ENCODE data around the gene PRODH2. TPM values are rescaled to one million over a fixed set of nuclear protein-coding genes. Genes with fewer than 3 reads are reported as not detected.
"Not testable (repeated sequence)": the region's sequence is repeated elsewhere in the genome, so short reads cannot be mapped to it uniquely, and the experiment has no call there.

Gene PRODH2
- total RNA-seq, 1 experiment from 2014 or later: not detected

- Histone ChIP-seq H3K4me3 (no peak overlapping the region), H3K9me3 (no peaks in the 10 kb centered on the region), H3K36me3 (no peaks in the 10 kb centered on the region), H3K27me3 (peaks cover 46% of the 10 kb centered on the region)
- DNase-seq: peak; percentile 28
Observed at GRCh38 chr19:35845215-35846037, 32.8 kb upstream of the PRODH2 start.

- Histone ChIP-seq H3K36me3 (no peaks in the 10 kb centered on the region), H3K9me3 (peaks cover under 1% of the 10 kb centered on the region; the same call in 1 of the 2 replicates), H3K27me3 (peaks cover 46% of the 10 kb centered on the region), H3K4me3 (no peak overlapping the region)
- DNase-seq: no peak
Observed at GRCh38 chr19:35844482-35845214, 32.0 kb upstream of the PRODH2 start.

GRCh38 chr19:35843676-35844481 is 31.2 kb upstream of the PRODH2 start:
- DNase-seq: peak; percentile 44
- peaks cover 4% of the 10 kb centered on the region; the same call in 1 of the 2 replicates for H3K9me3 ChIP-seq
- no peaks in the 10 kb centered on the region for H3K36me3 ChIP-seq
- peaks cover 46% of the 10 kb centered on the region for H3K27me3 ChIP-seq
- no peak overlapping the region for H3K4me3 ChIP-seq

GRCh38 chr19:35842666-35843272 is 30.1 kb upstream of the PRODH2 start:
- peaks cover 46% of the 10 kb centered on the region for H3K27me3 ChIP-seq
- no peaks in the 10 kb centered on the region for H3K36me3 ChIP-seq
- H3K9me3 ChIP-seq: peaks cover 10% of the 10 kb centered on the region; the same call in 1 of the 2 replicates
- H3K4me3 ChIP-seq: no peak overlapping the region
- no peak for DNase-seq

- Histone ChIP-seq H3K9me3 (peaks cover 10% of the 10 kb centered on the region; the same call in 1 of the 2 replicates), H3K4me3 (no peak overlapping the region), H3K27me3 (peaks cover 48% of the 10 kb centered on the region), H3K36me3 (no peaks in the 10 kb centered on the region)
- no peak for DNase-seq
Observed at GRCh38 chr19:35841961-35842595, 29.4 kb upstream of the PRODH2 start.

- not testable (repeated sequence) for DNase-seq, H3K4me3 ChIP-seq, H3K36me3 ChIP-seq
- H3K9me3 ChIP-seq: peaks cover 10% of the 10 kb centered on the region; the same call in 1 of the 2 replicates
- H3K27me3 ChIP-seq: peaks cover 44% of the 10 kb centered on the region
Observed at GRCh38 chr19:35836096-35836495, 23.5 kb upstream of the PRODH2 start.

GRCh38 chr19:35833972-35834371 is 21.3 kb upstream of the PRODH2 start:
- Histone ChIP-seq H3K27me3 (peaks cover 47% of the 10 kb centered on the region), H3K36me3 (no peaks in the 10 kb centered on the region), H3K4me3 (no peak overlapping the region), H3K9me3 (0 out of 2 replicates have a peak, but pooled peaks cover 7% of the 10 kb centered on the region)
- no peak for DNase-seq

- no peak for DNase-seq
- Histone ChIP-seq H3K36me3 (no peaks in the 10 kb centered on the region), H3K9me3 (no peaks in the 10 kb centered on the region), H3K27me3 (peaks cover 47% of the 10 kb centered on the region), H3K4me3 (no peak overlapping the region)
Observed at GRCh38 chr19:35832054-35832453, 19.4 kb upstream of the PRODH2 start.

- no peaks in the 10 kb centered on the region for H3K36me3 ChIP-seq
- no peak for DNase-seq
- no peak overlapping the region for H3K4me3 ChIP-seq
- H3K27me3 ChIP-seq: peaks cover 47% of the 10 kb centered on the region
- no peaks in the 10 kb centered on the region for H3K9me3 ChIP-seq
Observed at GRCh38 chr19:35830986-35831385, 18.3 kb upstream of the PRODH2 start.

GRCh38 chr19:35828692-35829301 is 16.2 kb upstream of the PRODH2 start:
- H3K27me3 ChIP-seq: peaks cover 40% of the 10 kb centered on the region
- H3K36me3 ChIP-seq: no peaks in the 10 kb centered on the region
- peak; percentile 60 for DNase-seq
- H3K9me3 ChIP-seq: no peaks in the 10 kb centered on the region
- no peak overlapping the region for H3K4me3 ChIP-seq

- DNase-seq: no peak
- H3K4me3 ChIP-seq: no peak overlapping the region
- H3K36me3 ChIP-seq: no peaks in the 10 kb centered on the region
- peaks cover 47% of the 10 kb centered on the region for H3K27me3 ChIP-seq
- no peaks in the 10 kb centered on the region for H3K9me3 ChIP-seq
Observed at GRCh38 chr19:35824150-35824549, 11.5 kb upstream of the PRODH2 start.

GRCh38 chr19:35822579-35822978 is 9.9 kb upstream of the PRODH2 start:
- DNase-seq: no peak
- no peaks in the 10 kb centered on the region for H3K36me3 ChIP-seq
- no peak overlapping the region for H3K4me3 ChIP-seq
- no peaks in the 10 kb centered on the region for H3K9me3 ChIP-seq
- H3K27me3 ChIP-seq: peaks cover 46% of the 10 kb centered on the region

- H3K4me3 ChIP-seq: no peak overlapping the region
- H3K9me3 ChIP-seq: no peaks in the 10 kb centered on the region
- no peaks in the 10 kb centered on the region for H3K36me3 ChIP-seq
- no peak for DNase-seq
- H3K27me3 ChIP-seq: peaks cover 33% of the 10 kb centered on the region
Observed at GRCh38 chr19:35818445-35818844, 5.8 kb upstream of the PRODH2 start.

- no peak for DNase-seq
- H3K4me3 ChIP-seq: no peak overlapping the region
- H3K27me3 ChIP-seq: peaks cover 26% of the 10 kb centered on the region
- H3K36me3 ChIP-seq: no peaks in the 10 kb centered on the region
- no peaks in the 10 kb centered on the region for H3K9me3 ChIP-seq
Observed at GRCh38 chr19:35816846-35817245, 4.2 kb upstream of the PRODH2 start.

GRCh38 chr19:35816262-35816661 is 3.6 kb upstream of the PRODH2 start:
- no peaks in the 10 kb centered on the region for H3K36me3 ChIP-seq
- H3K27me3 ChIP-seq: peaks cover 25% of the 10 kb centered on the region
- H3K9me3 ChIP-seq: no peaks in the 10 kb centered on the region
- no peak overlapping the region for H3K4me3 ChIP-seq
- DNase-seq: no peak
